GM21825 (cell line): ENCODE results near the gene CACNA2D3.

Experiments
- ATAC-seq: cut with Tn5 transposase; IDR thresholded peaks from one replicate; pipeline ENCODE4 v1.9.1; 2021; ENCODE audit warnings: mild to moderate bottlenecking, moderate library complexity; ENCODE audit not compliant: unreplicated experiment

Gene CACNA2D3

GRCh38 chr3:54361746-54362283, 239.5 kb downstream of the CACNA2D3 start:
- ATAC-seq: no peak

GRCh38 chr3:54366007-54366750, 243.8 kb downstream of the CACNA2D3 start:
- no peak for ATAC-seq

GRCh38 chr3:54366839-54367238, 244.5 kb downstream of the CACNA2D3 start:
- ATAC-seq: no peak

GRCh38 chr3:54372232-54372631, 249.9 kb downstream of the CACNA2D3 start:
- no peak for ATAC-seq

GRCh38 chr3:54374214-54374852, 252.0 kb downstream of the CACNA2D3 start:
- ATAC-seq: no peak

- ATAC-seq: no peak
Measured at GRCh38 chr3:54376142-54376807, 253.9 kb downstream of the CACNA2D3 start.

GRCh38 chr3:54376939-54377578, 254.7 kb downstream of the CACNA2D3 start:
- no peak for ATAC-seq

GRCh38 chr3:54378184-54378583, 255.8 kb downstream of the CACNA2D3 start:
- ATAC-seq: no peak

- no peak for ATAC-seq
Measured at GRCh38 chr3:54384279-54384678, 261.9 kb downstream of the CACNA2D3 start.

- no peak for ATAC-seq
Measured at GRCh38 chr3:54390582-54390981, 268.2 kb downstream of the CACNA2D3 start.

- ATAC-seq: no peak
Measured at GRCh38 chr3:54393150-54393549, 270.8 kb downstream of the CACNA2D3 start.

GRCh38 chr3:54408328-54408727, 286.0 kb downstream of the CACNA2D3 start:
- no peak for ATAC-seq

GRCh38 chr3:54421943-54422342, 299.6 kb downstream of the CACNA2D3 start:
- no peak for ATAC-seq

GRCh38 chr3:54424292-54424691, 301.9 kb downstream of the CACNA2D3 start:
- ATAC-seq: no peak

GRCh38 chr3:54426381-54426780, 304.0 kb downstream of the CACNA2D3 start:
- no peak for ATAC-seq

GRCh38 chr3:54427501-54427900, 305.1 kb downstream of the CACNA2D3 start:
- ATAC-seq: no peak

- no peak for ATAC-seq
Measured at GRCh38 chr3:54427941-54428871, 305.9 kb downstream of the CACNA2D3 start.

GRCh38 chr3:54432975-54433374, 310.6 kb downstream of the CACNA2D3 start:
- ATAC-seq: no peak

GRCh38 chr3:54433846-54434245, 311.5 kb downstream of the CACNA2D3 start:
- no peak for ATAC-seq

GRCh38 chr3:54434756-54435155, 312.4 kb downstream of the CACNA2D3 start:
- ATAC-seq: no peak
